ENCODE results near the gene PACS2.

DNA sequence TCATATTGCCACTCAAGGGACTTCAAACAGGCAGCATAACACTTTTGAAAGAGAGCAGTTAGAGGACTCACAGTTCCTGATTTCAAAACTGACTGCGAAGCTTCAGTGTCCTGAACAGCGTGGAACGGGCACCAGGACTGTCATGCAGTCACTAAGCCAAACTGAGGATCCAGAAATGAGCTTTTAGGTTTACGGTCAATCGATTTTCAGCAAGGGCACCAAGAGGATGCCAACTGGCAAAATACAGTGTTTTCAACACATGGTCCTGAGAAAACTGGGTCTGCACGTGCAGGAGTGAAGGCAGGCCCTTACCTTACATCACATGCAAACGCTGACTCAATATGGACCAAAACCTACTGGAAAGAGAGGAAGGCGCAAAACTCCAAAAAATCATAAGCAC lies 29.4 kb upstream of the PACS2 start:
- TF ChIP-seq CTCF (IDR thresholded peaks at IDR 0.05) (no peak), EZH2 (IDR thresholded peaks at IDR 0.05; ENCODE audit: borderline replicate concordance, insufficient read depth, low read depth, low read length, poor library complexity, severe bottlenecking) (no peak)
